Liver (tissue), 9 donors: ENCODE results near the gene LCN10. TPM values are rescaled to one million over a fixed set of nuclear protein-coding genes. Genes with fewer than 3 reads are reported as not detected.

ENCODE experiments used
- DNase-seq: peaks from one replicate; pipeline ENCODE4 v3.0.0-alpha.2; 2017; ENCODE audit warnings: low spot score
- H3K27ac ChIP-seq, 2 donors: one replicate each; pipeline ENCODE4 v1.7.0; 2013; ENCODE audit warnings: inconsistent platforms in 2 of 2, low read length in 2 of 2, control low read depth in 1 of 2, low read depth in 1 of 2, mild to moderate bottlenecking in 1 of 2
- H3K27me3 ChIP-seq, 4 donors: one replicate each; pipeline versions ENCODE4 v1.6.1 to v1.7.0; 2013; ENCODE audit warnings: low read length in 3 of 4, inconsistent platforms in 1 of 4, mild to moderate bottlenecking in 1 of 4, moderate library complexity in 1 of 4; ENCODE audit not compliant: control insufficient read depth in 4 of 4, insufficient read depth in 4 of 4
- H3K36me3 ChIP-seq, 4 donors: one replicate each; pipeline versions ENCODE4 v1.6.1 to v1.7.0; 2013; ENCODE audit warnings: low read length in 3 of 4, mild to moderate bottlenecking in 3 of 4, low read depth in 1 of 4, moderate library complexity in 1 of 4; ENCODE audit not compliant: control insufficient read depth in 4 of 4, insufficient read depth in 3 of 4
- H3K4me1 ChIP-seq, 4 donors: one replicate each; pipeline versions ENCODE4 v1.6.1 to v1.7.0; 2013; ENCODE audit warnings: low read length in 3 of 4, mild to moderate bottlenecking in 3 of 4, moderate library complexity in 1 of 4; ENCODE audit not compliant: control insufficient read depth in 4 of 4, insufficient read depth in 4 of 4
- H3K4me3 ChIP-seq, 3 donors: one replicate each; pipeline versions ENCODE4 v1.6.1 to v1.7.0; 2013; ENCODE audit warnings: low read length in 3 of 3, control low read depth in 1 of 3, low read depth in 1 of 3, mild to moderate bottlenecking in 1 of 3
- H3K9ac ChIP-seq, 2 donors: one replicate each; pipeline ENCODE4 v1.7.0; 2013; ENCODE audit warnings: low read length in 2 of 2, mild to moderate bottlenecking in 2 of 2, moderate library complexity in 2 of 2, control low read depth in 1 of 2, low read depth in 1 of 2
- H3K9me3 ChIP-seq, 4 donors: one replicate each; pipeline versions ENCODE4 v1.6.1 to v1.7.0; 2013; ENCODE audit warnings: low read length in 3 of 4; ENCODE audit not compliant: control insufficient read depth in 4 of 4
- ATF3 ChIP-seq: IDR thresholded peaks from 2 replicates; pipeline ENCODE4 v1.6.1; 2016; ENCODE audit warnings: antibody characterized with exemption
- EGR1 ChIP-seq, 2 donors: IDR thresholded peaks; 2 replicates each; pipeline ENCODE4 v1.6.1; 2016 to 2018; ENCODE audit warnings: antibody characterized with exemption in 2 of 2, low read depth in 2 of 2
- FOXA2 ChIP-seq: IDR thresholded peaks from 2 replicates; pipeline ENCODE4 v1.6.1; 2016; ENCODE audit warnings: antibody characterized with exemption
- GABPA ChIP-seq, 2 donors: IDR thresholded peaks in 1 of 2; conservative IDR thresholded peaks in 1 of 2; 2 replicates each; pipeline ENCODE4 v1.6.1; 2016; ENCODE audit warnings: antibody characterized with exemption in 2 of 2, mild to moderate bottlenecking in 1 of 2, moderate library complexity in 1 of 2
- HNF4A ChIP-seq, 2 donors: conservative IDR thresholded peaks; 2 replicates each; pipeline ENCODE4 v1.6.1; 2016; ENCODE audit warnings: antibody characterized with exemption in 2 of 2, mild to moderate bottlenecking in 2 of 2
- HNF4G ChIP-seq: IDR thresholded peaks from 2 replicates; pipeline ENCODE4 v1.6.1; 2016; ENCODE audit warnings: antibody characterized with exemption
- JUND ChIP-seq, 2 donors: IDR thresholded peaks; 2 replicates each; pipeline ENCODE4 v1.6.1; 2016; ENCODE audit warnings: antibody characterized with exemption in 2 of 2
- NR2F2 ChIP-seq: IDR thresholded peaks from 2 replicates; pipeline ENCODE4 v1.6.1; 2016; ENCODE audit warnings: antibody characterized with exemption
- RAD21 ChIP-seq, 2 donors: IDR thresholded peaks; 2 replicates each; pipeline ENCODE4 v1.6.1; 2016; ENCODE audit warnings: antibody characterized with exemption in 2 of 2, mild to moderate bottlenecking in 2 of 2
- REST ChIP-seq: IDR thresholded peaks from 2 replicates; pipeline ENCODE4 v1.6.1; 2016; ENCODE audit warnings: antibody characterized with exemption, mild to moderate bottlenecking
- RXRA ChIP-seq, 2 donors: IDR thresholded peaks; 2 replicates each; pipeline ENCODE4 v1.6.1; 2017 to 2018; ENCODE audit warnings: antibody characterized with exemption in 2 of 2, mild to moderate bottlenecking in 1 of 2
- SP1 ChIP-seq: IDR thresholded peaks from 2 replicates; pipeline ENCODE4 v1.6.1; 2018; ENCODE audit warnings: antibody characterized with exemption, mild to moderate bottlenecking
- YY1 ChIP-seq: IDR thresholded peaks from 2 replicates; pipeline ENCODE4 v1.6.1; 2016; ENCODE audit warnings: antibody characterized with exemption, mild to moderate bottlenecking
- whole genome bisulfite sequencing: extraction: QIAGEN DNeasy Blood & Tissue Kit; methylation state at CpG from one replicate; pipeline ENCODE4 v1.1.7; 2013; 5-methylcytosine and 5-hydroxymethylcytosine counted together
- polyA plus RNA-seq, 2 donors: library from polyadenylated mRNA; stranded (reverse) in 1 of 2; unstranded in 1 of 2; fragments of 200-250 nt in 1 of 2; fragments of >200 nt in 1 of 2; fragmentation: Nextera tagmentation in 1 of 2; extraction: Ambion mirVana in 1 of 2; gene quantifications; one replicate each; pipeline versions ENCODE4 v1.2.1 to v1.2.3, GENCODE V29; 2013 to 2015
- total RNA-seq, 2 donors: library from RNA; depleted of rRNA; stranded (reverse); fragments of >200 nt; gene quantifications; one replicate each; pipeline ENCODE4 v1.2.3, GENCODE V29; 2014
- TF ChIP-seq, protein P1 (sequence below): fragments of 150-350 bp; IDR thresholded peaks from 2 replicates; pipeline ENCODE4 v1.5.1; 2017; ENCODE audit warnings: improper control_type of control experiment, low read depth, low read length; ENCODE audit not compliant: missing input control
- TF ChIP-seq, protein P2 (sequence below): IDR thresholded peaks from 2 replicates; pipeline ENCODE4 v1.6.1; 2016; ENCODE audit warnings: antibody characterized with exemption
- donor health status: healthy.
- donor health status: healthy.
- donor health status: healthy.
- donor health status: healthy.
- donor health status: healthy.

LCN10 gene
- total and polyA plus RNA-seq, 4 donors = 0.08 to 0.14 (median 0.11) TPM

DNA sequence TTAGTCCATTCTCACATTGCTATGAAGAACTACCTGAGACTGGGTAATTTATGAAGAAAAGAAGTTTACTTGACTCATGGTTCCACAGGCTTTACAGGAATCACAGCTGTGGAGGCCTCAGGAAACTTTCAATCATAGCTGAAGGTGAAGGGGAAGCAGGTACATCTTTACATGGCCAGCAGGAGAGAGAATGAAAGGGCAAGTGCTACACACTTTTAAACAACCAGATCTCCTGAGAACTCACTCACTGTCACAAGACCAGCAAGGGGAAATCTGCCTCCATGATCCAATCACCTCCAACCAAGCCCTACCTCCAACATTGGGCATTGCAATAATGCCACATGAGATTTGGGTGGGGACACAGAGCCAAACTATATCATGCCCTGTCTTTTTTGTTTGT lies 9.1 kb upstream of the LCN10 start:
- peaks cover 0 to 10% (median 1%) of the 10 kb centered on the region in 4 donors for H3K9me3 ChIP-seq
- H3K4me3 ChIP-seq = no peak overlapping the region
- H3K27me3 ChIP-seq = no peaks in the 10 kb centered on the region
- H3K9ac ChIP-seq = no peak overlapping the region
- H3K36me3 ChIP-seq = no peaks in the 10 kb centered on the region
- H3K4me1 ChIP-seq = no peaks in the 10 kb centered on the region
- TF ChIP-seq GABPA (IDR thresholded peaks at IDR 0.05 in 1 of 2, conservative IDR thresholded peaks at IDR 0.05 in 1 of 2) (no peak), RXRA (IDR thresholded peaks at IDR 0.05) (no peak)
- H3K27ac ChIP-seq = no peak overlapping the region
- no peak for DNase-seq

- no peaks in the 10 kb centered on the region for H3K4me1 ChIP-seq
- peaks cover 0 to 10% (median 1%) of the 10 kb centered on the region in 4 donors for H3K9me3 ChIP-seq
- no peak overlapping the region for H3K9ac ChIP-seq
- no peaks in the 10 kb centered on the region for H3K36me3 ChIP-seq
- H3K27ac ChIP-seq = no peak overlapping the region
- TF ChIP-seq SP1 = no peak
- TF ChIP-seq REST = no peak
- TF ChIP-seq, protein P1, sequence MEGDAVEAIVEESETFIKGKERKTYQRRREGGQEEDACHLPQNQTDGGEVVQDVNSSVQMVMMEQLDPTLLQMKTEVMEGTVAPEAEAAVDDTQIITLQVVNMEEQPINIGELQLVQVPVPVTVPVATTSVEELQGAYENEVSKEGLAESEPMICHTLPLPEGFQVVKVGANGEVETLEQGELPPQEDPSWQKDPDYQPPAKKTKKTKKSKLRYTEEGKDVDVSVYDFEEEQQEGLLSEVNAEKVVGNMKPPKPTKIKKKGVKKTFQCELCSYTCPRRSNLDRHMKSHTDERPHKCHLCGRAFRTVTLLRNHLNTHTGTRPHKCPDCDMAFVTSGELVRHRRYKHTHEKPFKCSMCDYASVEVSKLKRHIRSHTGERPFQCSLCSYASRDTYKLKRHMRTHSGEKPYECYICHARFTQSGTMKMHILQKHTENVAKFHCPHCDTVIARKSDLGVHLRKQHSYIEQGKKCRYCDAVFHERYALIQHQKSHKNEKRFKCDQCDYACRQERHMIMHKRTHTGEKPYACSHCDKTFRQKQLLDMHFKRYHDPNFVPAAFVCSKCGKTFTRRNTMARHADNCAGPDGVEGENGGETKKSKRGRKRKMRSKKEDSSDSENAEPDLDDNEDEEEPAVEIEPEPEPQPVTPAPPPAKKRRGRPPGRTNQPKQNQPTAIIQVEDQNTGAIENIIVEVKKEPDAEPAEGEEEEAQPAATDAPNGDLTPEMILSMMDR = no peak
- no peak for TF ChIP-seq FOXA2
- H3K27me3 ChIP-seq = no peaks in the 10 kb centered on the region
- 84% methylated on average over 1 of the region's 1 CpG for WGBS
- no peak overlapping the region for H3K4me3 ChIP-seq
- DNase-seq = no peak
Measured at GRCh38 chr9:136751244-136751643, 8.5 kb upstream of the LCN10 start.

- Histone ChIP-seq H3K4me3 (no peak overlapping the region), H3K9ac (no peak overlapping the region), H3K27me3 (no peaks in the 10 kb centered on the region), H3K27ac (no peak overlapping the region), H3K4me1 (no peaks in the 10 kb centered on the region), H3K36me3 (no peaks in the 10 kb centered on the region), H3K9me3 (peaks cover 0 to 10% (median 1%) of the 10 kb centered on the region in 4 donors)
- DNase-seq = no peak
- 72% methylated on average over 2 of the region's 2 CpGs for WGBS
- TF ChIP-seq, protein P2, sequence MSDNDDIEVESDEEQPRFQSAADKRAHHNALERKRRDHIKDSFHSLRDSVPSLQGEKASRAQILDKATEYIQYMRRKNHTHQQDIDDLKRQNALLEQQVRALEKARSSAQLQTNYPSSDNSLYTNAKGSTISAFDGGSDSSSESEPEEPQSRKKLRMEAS = no peak
- TF ChIP-seq HNF4A (conservative IDR thresholded peaks at IDR 0.05) = no peak
- no peak for TF ChIP-seq NR2F2
- TF ChIP-seq HNF4G = no peak
- no peak for TF ChIP-seq EGR1 (IDR thresholded peaks at IDR 0.05; ENCODE audit: low read depth in 2 of 2)
- TF ChIP-seq FOXA2 = no peak
- TF ChIP-seq YY1 = no peak
- TF ChIP-seq ATF3 = no peak
- TF ChIP-seq REST = no peak
- TF ChIP-seq RXRA (IDR thresholded peaks at IDR 0.05) = no peak
- TF ChIP-seq, protein P1 = no peak
- no peak for TF ChIP-seq JUND (IDR thresholded peaks at IDR 0.05)
- no peak for TF ChIP-seq GABPA (IDR thresholded peaks at IDR 0.05 in 1 of 2, conservative IDR thresholded peaks at IDR 0.05 in 1 of 2)
- no peak for TF ChIP-seq RAD21 (IDR thresholded peaks at IDR 0.05)
Measured at GRCh38 chr9:136750526-136750925, 7.8 kb upstream of the LCN10 start.
